ENCODE results near the gene C4orf54. TPM values are rescaled to one million over a fixed set of nuclear protein-coding genes. Genes with fewer than 3 reads are reported as not detected.

C4orf54 gene
- total RNA-seq, 1 experiment from 2014 or later, result not detected

GRCh38 chr4:99664716-99665115, 7.1 kb upstream of the C4orf54 start:
- Histone ChIP-seq H3K9me3 (ENCODE audit: control insufficient read depth, low read depth, low read length) (no peaks in the 10 kb centered on the region), H3K79me2 (ENCODE audit: insufficient read depth, low read length) (no peaks in the 10 kb centered on the region), H3K79me1 (ENCODE audit: insufficient read depth, low read depth, low read length, poor library complexity, severe bottlenecking) (no peaks in the 10 kb centered on the region), H3K4ac (ENCODE audit: low read depth, low read length) (no peak overlapping the region), H2BK20ac (ENCODE audit: low read depth, low read length, poor library complexity, severe bottlenecking) (no peak overlapping the region), H3K23ac (ENCODE audit: insufficient read length, low read depth, low read length) (no peak overlapping the region), H2BK5ac (ENCODE audit: insufficient read length, low read length) (no peak overlapping the region), H3K56ac (ENCODE audit: insufficient read length, low read depth, low read length) (no peak overlapping the region), H4K20me1 (ENCODE audit: control insufficient read depth, insufficient read depth, insufficient read length) (no peaks in the 10 kb centered on the region), H3K9ac (ENCODE audit: extremely low read depth, insufficient read length, low read length) (no peak overlapping the region), H4K91ac (ENCODE audit: insufficient read length, low read depth, low read length) (no peak overlapping the region), H3K27me3 (ENCODE audit: insufficient read depth, low read length) (no peaks in the 10 kb centered on the region), H3T11ph (ENCODE audit: low read length) (no peak overlapping the region), H3K4me1 (ENCODE audit: insufficient read depth, low read length) (no peaks in the 10 kb centered on the region), H4K8ac (replicated peaks; ENCODE audit: insufficient read length, low read depth, low read length) (no peak overlapping the region), H3K14ac (ENCODE audit: insufficient read depth, low read length) (no peak overlapping the region), H2BK12ac (ENCODE audit: insufficient read length, low read depth, low read length) (no peak overlapping the region), H3K27ac (ENCODE audit: insufficient read length, low read depth, low read length) (no peak overlapping the region), H2BK15ac (ENCODE audit: low read depth, low read length) (no peak overlapping the region), H4K5ac (ENCODE audit: insufficient read length, low read depth, low read length) (no peak overlapping the region), H3K23me2 (ENCODE audit: insufficient read length, low read depth, low read length, poor library complexity, severe bottlenecking) (no peaks in the 10 kb centered on the region), H3K18ac (ENCODE audit: insufficient read length, low read depth, low read length) (no peak overlapping the region), H2AFZ (ENCODE audit: low read length) (no peak overlapping the region), H2AK5ac (ENCODE audit: insufficient read length, low read length) (no peak overlapping the region), H2BK120ac (ENCODE audit: low read depth, low read length, poor library complexity, severe bottlenecking) (no peak overlapping the region), H3K4me2 (ENCODE audit: insufficient read depth, insufficient read length, low read length) (no peak overlapping the region)
- Mint-ChIP-seq H3K36me3 (ENCODE audit: insufficient read depth in 1 of 3, low read depth in 3 of 3) (no peaks in the 10 kb centered on the region), H3K4me3 (no peak overlapping the region), H3K4me1 (no peaks in the 10 kb centered on the region; a peak in 1 of 4 replicates), H3K27ac (no peak overlapping the region), H3K27me3 (ENCODE audit: low read depth) (no peaks in the 10 kb centered on the region), H3K9me3 (no peaks in the 10 kb centered on the region)
- TF ChIP-seq CTCF (conservative IDR thresholded peaks at IDR 0.05), result no peak
- no peak for DNase-seq

Data from H9 (cell line).